Adrenal gland (tissue), 12 donors: ENCODE results near the gene FNDC3B. TPM values are rescaled to one million over a fixed set of nuclear protein-coding genes. Genes with fewer than 3 reads are reported as not detected.
"Not testable (repeated sequence)": the region's sequence is repeated elsewhere in the genome, so short reads cannot be mapped to it uniquely, and the experiment has no call there.

Source experiments
- DNase-seq, 7 donors: peaks; one replicate each; pipeline ENCODE4 v3.0.0-alpha.2; 2019 to 2020
- H3K27ac ChIP-seq, 5 donors: fragments of 200-600 bp; sonication (generic) in 4 of 5; 1 replicate in 3 of 5; 2 replicates in 2 of 5; pipeline versions ENCODE4 v1.5.1 to v1.8.0; 2016 to 2020; ENCODE audit warnings: mild to moderate bottlenecking in 1 of 5
- H3K27me3 ChIP-seq: fragments of 200-600 bp; 2 replicates; pipeline ENCODE4 v1.8.0; 2021
- H3K36me3 ChIP-seq, 2 donors: fragments of 200-600 bp; replicated peaks in 1 of 2; 1 replicate in 1 of 2; 2 replicates in 1 of 2; pipeline versions ENCODE4 v1.5.1 to v1.8.0; 2018 to 2022
- H3K4me1 ChIP-seq, 2 donors: fragments of 200-600 bp; replicated peaks in 1 of 2; 1 replicate in 1 of 2; 2 replicates in 1 of 2; pipeline versions ENCODE4 v1.5.1 to v1.8.0; 2018 to 2021
- H3K4me3 ChIP-seq, 4 donors: fragments of 200-600 bp; sonication (generic) in 3 of 4; one replicate each; pipeline ENCODE4 v1.5.1; 2016 to 2018
- H3K9me3 ChIP-seq, 3 donors: fragments of 200-600 bp; sonication (generic) in 1 of 3; replicated peaks in 1 of 3; 1 replicate in 2 of 3; 2 replicates in 1 of 3; pipeline versions ENCODE4 v1.5.1 to v1.8.0; 2016 to 2021
- POLR2A ChIP-seq, 2 donors: fragments of 450-650 bp; IDR thresholded peaks; one replicate each; pipeline ENCODE4 v1.6.1; 2017; ENCODE audit warnings: antibody characterized with exemption in 2 of 2, mild to moderate bottlenecking in 2 of 2, moderate library complexity in 1 of 2
- WGBS, 4 donors: extraction: QIAGEN DNeasy Blood & Tissue Kit in 2 of 4; methylation state at CpG; one replicate each; pipeline versions ENCODE4 v1.1.5 to v1.1.7; 2013 to 2017; 5-methylcytosine and 5-hydroxymethylcytosine counted together
- intact Hi-C, 2 donors: fragments of 100-400 bp; cut with DNase I; formaldehyde crosslinking; loops; one replicate each; pipeline versions ENCODE4 v1.14.1 to v1.15.0; 2022 to 2023
- polyA plus RNA-seq, 3 donors: library from polyadenylated mRNA; stranded (reverse); fragments of 200-250 nt in 2 of 3; fragments of 350-450 nt in 1 of 3; fragmentation: Illumina TruSeq in 1 of 3; extraction: RNeasy Lipid Tissue Mini Kit (QIAGEN cat#74804) in 1 of 3; gene quantifications; one replicate each; pipeline ENCODE4 v1.2.3, GENCODE V29; 2013 to 2014
- total RNA-seq, 9 donors: library from RNA; depleted of rRNA in 4 of 9; stranded (reverse); fragments of >200 nt in 4 of 9; fragments of 120-200 nt in 1 of 9; fragmentation: NEBNext Ultra II Directional in 1 of 9; extraction: Animal tissue kit (Norgen Biotek cat#: 25700) in 1 of 9; gene quantifications; one replicate each; pipeline versions ENCODE4 v1.1.0 to v1.2.4, GENCODE V29; 2013 to 2023
- TF ChIP-seq, protein P1 (sequence below), 6 experiments: fragments of 450-650 bp in 4 of 6; fragments of 200-600 bp in 2 of 6; sonication (generic) in 1 of 6; IDR thresholded peaks; 1 replicate in 5 of 6; 2 replicates in 1 of 6; pipeline versions ENCODE4 v1.5.1 to v1.8.0; 2016 to 2021; ENCODE audit warnings: antibody characterized with exemption in 6 of 6, mild to moderate bottlenecking in 2 of 6, moderate library complexity in 1 of 6
- donor health status: healthy with polysubstance abuse.
- donor health status: Bipolar disorder and iron deficiency.
- donor health status: DM: yes; HTN: yes; CAD: no.
- donor health status: DM: no; HTN: no; CAD: no.
- donor health status: DM: no; HTN: no; CAD: no.
- donor health status: DM: yes; HTN: yes; CAD: no.

FNDC3B gene
- total and polyA plus RNA-seq, 12 donors = 9.9 to 228 (median 105) TPM

DNA sequence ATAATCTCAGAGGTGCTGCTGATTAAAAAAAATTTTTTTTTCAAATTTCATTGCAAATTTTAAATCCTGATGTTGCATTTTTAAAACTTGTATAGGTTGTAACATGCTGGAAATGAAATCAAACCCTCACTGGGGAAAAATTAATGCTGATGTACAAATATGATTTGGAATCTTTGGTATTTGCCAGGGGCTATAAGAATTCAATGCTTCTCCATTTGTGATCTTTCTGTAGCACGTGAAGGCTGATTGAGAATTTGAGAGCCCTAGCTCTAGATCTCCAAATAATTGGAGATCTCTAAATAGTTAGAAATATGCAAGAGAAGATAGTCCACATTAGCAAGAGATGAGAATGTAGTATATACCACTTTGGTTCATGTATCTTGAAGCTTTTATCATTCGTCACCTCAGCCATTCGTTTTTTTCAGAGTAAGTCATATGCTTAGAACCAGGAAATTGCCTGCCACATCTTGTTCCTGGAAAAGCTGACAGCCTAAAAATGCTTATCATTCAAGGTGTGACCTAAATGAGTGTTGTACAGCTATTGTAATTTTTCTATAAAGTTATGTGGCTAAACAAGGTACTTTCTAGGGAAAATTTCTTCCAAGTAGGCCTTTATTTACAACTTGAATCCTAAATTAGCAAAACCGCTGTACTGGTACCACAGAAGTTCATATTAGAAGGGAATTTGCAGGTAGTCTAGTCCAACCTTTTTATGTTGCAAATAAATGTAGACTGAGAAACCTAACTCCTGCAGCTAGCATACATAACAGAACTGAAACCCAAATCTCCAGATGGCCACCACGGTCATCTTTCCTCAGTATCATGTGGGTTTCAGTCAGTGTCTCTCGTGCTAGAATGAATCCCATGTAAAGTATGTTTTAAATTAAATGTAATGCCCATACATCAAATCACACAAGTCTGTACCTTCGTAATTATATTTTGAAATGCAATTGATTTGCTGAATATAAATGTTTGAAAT is 48.5 kb downstream of the FNDC3B start:
- 73 to 78% (median 76%) methylated on average over 7 of the region's 7 CpGs for WGBS, 4 donors
- H3K4me1 ChIP-seq = peaks cover 13 to 53% of the 10 kb centered on the region in 2 donors
- intact Hi-C loops = no loop called here

DNA sequence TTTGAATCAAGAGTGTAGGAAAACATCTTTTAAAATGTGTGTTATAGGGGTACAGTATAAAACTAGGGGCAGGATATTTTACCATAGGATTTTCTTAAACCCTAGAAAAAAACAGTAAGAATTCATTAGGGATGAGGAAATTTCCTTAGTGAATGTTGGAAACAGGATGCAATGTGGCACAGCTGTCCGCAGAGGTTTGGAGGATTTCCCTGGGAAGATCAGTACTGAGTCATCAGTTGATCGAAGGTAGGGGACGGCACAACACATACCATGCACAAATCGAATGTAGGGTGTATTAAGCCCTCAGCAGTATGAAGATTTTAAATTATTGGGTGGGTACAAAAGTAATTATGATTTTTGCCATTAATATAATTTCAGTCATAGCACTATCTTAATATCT is 49.9 kb downstream of the FNDC3B start:
- no peaks in the 10 kb centered on the region for H3K36me3 ChIP-seq
- peaks cover 13 to 48% of the 10 kb centered on the region in 2 donors for H3K4me1 ChIP-seq
- intact Hi-C loops = no loop called here
- no peak for DNase-seq
- no peak overlapping the region for H3K27ac ChIP-seq
- H3K9me3 ChIP-seq = no peaks in the 10 kb centered on the region
- H3K4me3 ChIP-seq = no peak overlapping the region
- TF ChIP-seq, protein P1, sequence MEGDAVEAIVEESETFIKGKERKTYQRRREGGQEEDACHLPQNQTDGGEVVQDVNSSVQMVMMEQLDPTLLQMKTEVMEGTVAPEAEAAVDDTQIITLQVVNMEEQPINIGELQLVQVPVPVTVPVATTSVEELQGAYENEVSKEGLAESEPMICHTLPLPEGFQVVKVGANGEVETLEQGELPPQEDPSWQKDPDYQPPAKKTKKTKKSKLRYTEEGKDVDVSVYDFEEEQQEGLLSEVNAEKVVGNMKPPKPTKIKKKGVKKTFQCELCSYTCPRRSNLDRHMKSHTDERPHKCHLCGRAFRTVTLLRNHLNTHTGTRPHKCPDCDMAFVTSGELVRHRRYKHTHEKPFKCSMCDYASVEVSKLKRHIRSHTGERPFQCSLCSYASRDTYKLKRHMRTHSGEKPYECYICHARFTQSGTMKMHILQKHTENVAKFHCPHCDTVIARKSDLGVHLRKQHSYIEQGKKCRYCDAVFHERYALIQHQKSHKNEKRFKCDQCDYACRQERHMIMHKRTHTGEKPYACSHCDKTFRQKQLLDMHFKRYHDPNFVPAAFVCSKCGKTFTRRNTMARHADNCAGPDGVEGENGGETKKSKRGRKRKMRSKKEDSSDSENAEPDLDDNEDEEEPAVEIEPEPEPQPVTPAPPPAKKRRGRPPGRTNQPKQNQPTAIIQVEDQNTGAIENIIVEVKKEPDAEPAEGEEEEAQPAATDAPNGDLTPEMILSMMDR (IDR thresholded peaks at IDR 0.05) = no peak
- no peak for TF ChIP-seq POLR2A (IDR thresholded peaks at IDR 0.05)
- 44 to 69% (median 58%) methylated on average over 4 of the region's 4 CpGs for WGBS, 4 donors
- H3K27me3 ChIP-seq = no peaks in the 10 kb centered on the region

More for the DNA sequence above, 48.5 kb downstream of the FNDC3B start:
- H3K36me3 ChIP-seq = peaks cover 0 to 3% of the 10 kb centered on the region in 2 donors
- TF ChIP-seq, protein P1 (IDR thresholded peaks at IDR 0.05) = no peak
- TF ChIP-seq POLR2A (IDR thresholded peaks at IDR 0.05) = no peak
- H3K27ac ChIP-seq = no peak overlapping the region
- DNase-seq = no peak
- no peaks in the 10 kb centered on the region for H3K27me3 ChIP-seq
- no peaks in the 10 kb centered on the region for H3K9me3 ChIP-seq
- no peak overlapping the region for H3K4me3 ChIP-seq

GRCh38 chr3:172090035-172090434 is 50.7 kb downstream of the FNDC3B start:
- no peak for DNase-seq
- intact Hi-C loops = no loop called here
- Histone ChIP-seq H3K36me3 (no peaks in the 10 kb centered on the region), H3K4me1 (peaks cover 7 to 44% of the 10 kb centered on the region in 2 donors), H3K4me3 (no peak overlapping the region), H3K27me3 (no peaks in the 10 kb centered on the region), H3K9me3 (no peaks in the 10 kb centered on the region), H3K27ac (no peak overlapping the region)
- TF ChIP-seq, protein P1 (IDR thresholded peaks at IDR 0.05) = no peak
- no peak for TF ChIP-seq POLR2A (IDR thresholded peaks at IDR 0.05)
- WGBS, 4 donors = 69 to 84% (median 74%) methylated on average over 4 of the region's 4 CpGs

DNA sequence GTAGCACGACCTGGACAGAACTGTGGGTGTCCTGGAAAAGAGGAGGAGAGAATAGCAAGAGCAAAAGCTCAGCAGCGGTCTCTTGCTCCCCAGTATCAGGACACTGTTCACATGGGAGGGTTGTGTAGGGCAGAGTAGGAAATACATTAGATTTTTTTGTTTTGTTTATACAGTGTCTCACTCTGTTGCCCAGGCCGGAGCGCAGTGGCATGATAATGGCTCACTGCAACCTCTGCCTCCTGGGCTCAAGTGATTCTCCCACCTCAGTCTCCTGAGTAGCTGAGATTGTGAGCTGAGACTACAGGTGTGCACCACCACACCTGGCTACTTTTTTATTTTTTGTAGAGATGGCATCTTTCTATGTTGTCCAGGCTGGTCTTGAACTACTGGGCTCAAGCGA is 53.3 kb downstream of the FNDC3B start:
- 96 to 100% (median 97%) methylated on average over 5 of the region's 5 CpGs for WGBS, 4 donors
- Histone ChIP-seq H3K9me3 (no peaks in the 10 kb centered on the region), H3K4me3 (no peak overlapping the region), H3K36me3 (no peaks in the 10 kb centered on the region), H3K4me1 (peaks cover 6 to 47% of the 10 kb centered on the region in 2 donors), H3K27me3 (no peaks in the 10 kb centered on the region), H3K27ac (no peak overlapping the region)
- DNase-seq = no peak
- TF ChIP-seq, protein P1 (IDR thresholded peaks at IDR 0.05) = no peak
- no peak for TF ChIP-seq POLR2A (IDR thresholded peaks at IDR 0.05)
- intact Hi-C loops = no loop called here

DNA sequence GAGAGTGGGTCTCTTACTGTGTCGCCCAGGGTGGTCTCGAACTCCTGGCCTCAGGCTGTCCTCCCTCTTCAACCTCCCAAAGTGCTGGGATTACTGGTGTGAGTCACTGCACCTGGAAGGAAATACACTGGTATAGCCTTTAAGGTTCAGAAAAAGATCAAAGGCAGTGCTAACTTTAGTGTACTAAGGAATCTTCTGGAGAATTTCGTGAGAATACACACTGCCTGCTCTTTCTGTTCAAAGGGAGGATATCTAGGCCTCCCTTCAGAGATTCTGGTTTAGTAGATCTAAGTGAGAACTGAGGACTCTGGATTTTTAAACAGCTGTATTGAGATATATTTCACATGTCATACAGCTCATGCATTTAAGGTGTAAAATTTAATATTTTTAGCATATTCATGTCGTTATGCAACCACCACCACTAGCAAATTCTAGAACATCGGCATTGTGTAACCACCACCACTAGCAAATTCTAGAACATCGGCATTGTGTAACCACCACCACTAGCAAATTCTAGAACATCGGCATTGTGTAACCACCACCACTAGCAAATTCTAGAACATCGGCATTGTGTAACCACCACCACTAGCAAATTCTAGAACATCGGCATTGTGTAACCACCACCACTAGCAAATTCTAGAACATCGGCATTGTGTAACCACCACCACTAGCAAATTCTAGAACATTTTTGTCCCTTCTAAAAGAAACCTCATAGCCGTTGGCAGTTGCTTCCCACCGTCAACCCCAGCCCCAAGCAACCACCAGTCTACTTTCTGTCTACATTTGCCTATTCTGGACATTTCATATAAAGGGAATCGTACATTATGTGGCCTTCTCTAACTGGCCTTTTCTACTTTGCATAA is 54.4 kb downstream of the FNDC3B start:
- H3K27me3 ChIP-seq, H3K9me3 ChIP-seq, H3K4me3 ChIP-seq, DNase-seq, H3K36me3 ChIP-seq, intact Hi-C loops: not testable (repeated sequence)
- 86 to 96% (median 94%) methylated on average over 10 to 11 of the region's 13 CpGs for WGBS, 4 donors
- peak overlapping the region in 1 of 5 donors; percentile 41 for H3K27ac ChIP-seq
- H3K4me1 ChIP-seq = peaks cover 6 to 52% of the 10 kb centered on the region in 2 donors
